GM21528 (cell line): ENCODE measurements around the gene KRTAP5-2.
"Not testable (repeated sequence)": the region's sequence is repeated elsewhere in the genome, so short reads cannot be mapped to it uniquely, and the experiment has no call there.

Experiments
- ATAC-seq: cut with Tn5 transposase; IDR thresholded peaks from one replicate; pipeline ENCODE4 v1.9.1; 2021; ENCODE audit warnings: mild to moderate bottlenecking, moderate library complexity; ENCODE audit not compliant: unreplicated experiment, low FRiP score

Gene KRTAP5-2, protein sequence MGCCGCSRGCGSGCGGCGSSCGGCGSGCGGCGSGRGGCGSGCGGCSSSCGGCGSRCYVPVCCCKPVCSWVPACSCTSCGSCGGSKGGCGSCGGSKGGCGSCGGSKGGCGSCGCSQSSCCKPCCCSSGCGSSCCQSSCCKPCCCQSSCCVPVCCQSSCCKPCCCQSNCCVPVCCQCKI

DNA sequence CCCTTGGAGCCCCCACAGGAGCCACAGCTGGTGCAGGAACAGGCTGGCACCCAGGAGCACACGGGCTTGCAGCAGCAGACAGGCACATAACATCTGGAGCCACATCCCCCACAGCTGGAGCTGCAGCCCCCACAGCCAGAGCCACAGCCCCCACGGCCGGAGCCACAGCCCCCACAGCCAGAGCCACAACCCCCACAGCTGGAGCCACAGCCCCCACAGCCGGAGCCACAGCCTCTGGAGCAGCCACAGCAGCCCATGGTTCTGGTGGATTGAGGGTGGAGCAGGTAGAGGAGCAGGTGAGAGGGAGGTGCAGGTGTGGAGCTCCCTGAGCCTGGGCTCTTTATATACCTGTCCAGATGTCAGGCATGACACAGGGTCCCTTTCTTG is at the start of gene KRTAP5-2:
Gene KRTAP5-2, minus strand, starts transcription at position 301 of the 387 bp plus-strand sequence. Its CDS starts 44 bp downstream, at position 257.
- no peak for ATAC-seq

DNA sequence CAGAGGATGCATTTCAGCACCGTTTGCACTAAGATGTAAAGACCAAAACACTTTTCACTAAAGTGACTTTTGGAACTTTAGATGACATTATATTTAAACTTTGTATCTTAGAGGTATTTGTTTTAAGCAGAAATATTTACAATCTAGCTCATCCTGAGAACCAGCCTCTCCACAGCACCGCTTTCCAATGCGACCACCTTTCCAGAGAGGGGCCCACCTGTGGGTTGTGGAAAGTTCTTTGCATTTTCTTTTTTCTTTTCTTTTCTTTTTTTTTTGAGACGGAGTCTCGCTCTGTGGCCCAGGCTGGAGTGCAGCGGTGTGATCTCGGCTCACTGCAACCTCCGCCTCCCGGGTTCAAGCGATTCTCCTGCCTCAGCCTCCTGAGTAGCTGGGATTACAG is 48.4 kb upstream of the KRTAP5-2 start:
- ATAC-seq = not testable (repeated sequence)

DNA sequence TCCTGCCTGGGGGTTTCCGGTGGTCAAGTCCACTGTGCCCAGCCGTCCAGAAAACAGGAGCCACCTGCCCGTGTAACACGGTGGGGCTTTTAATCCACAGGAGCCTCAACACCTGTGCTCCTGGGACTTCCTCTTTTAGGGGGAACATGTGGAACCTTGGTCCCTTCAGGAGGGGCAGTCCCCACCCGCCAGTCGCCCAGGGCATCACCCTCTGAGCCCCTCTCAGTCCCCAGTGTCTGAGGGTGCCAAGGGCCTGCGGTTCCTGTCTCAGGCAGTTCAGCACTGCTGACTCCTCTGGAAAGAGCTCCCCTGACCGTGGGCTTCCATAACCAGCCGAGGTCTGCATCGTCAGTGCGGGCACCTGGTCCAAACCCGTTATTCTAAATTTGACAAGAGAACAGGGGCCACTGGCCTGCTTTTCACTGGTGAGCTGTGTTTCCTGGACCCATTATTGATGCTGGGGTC is 47.3 kb upstream of the KRTAP5-2 start:
- no peak for ATAC-seq

DNA sequence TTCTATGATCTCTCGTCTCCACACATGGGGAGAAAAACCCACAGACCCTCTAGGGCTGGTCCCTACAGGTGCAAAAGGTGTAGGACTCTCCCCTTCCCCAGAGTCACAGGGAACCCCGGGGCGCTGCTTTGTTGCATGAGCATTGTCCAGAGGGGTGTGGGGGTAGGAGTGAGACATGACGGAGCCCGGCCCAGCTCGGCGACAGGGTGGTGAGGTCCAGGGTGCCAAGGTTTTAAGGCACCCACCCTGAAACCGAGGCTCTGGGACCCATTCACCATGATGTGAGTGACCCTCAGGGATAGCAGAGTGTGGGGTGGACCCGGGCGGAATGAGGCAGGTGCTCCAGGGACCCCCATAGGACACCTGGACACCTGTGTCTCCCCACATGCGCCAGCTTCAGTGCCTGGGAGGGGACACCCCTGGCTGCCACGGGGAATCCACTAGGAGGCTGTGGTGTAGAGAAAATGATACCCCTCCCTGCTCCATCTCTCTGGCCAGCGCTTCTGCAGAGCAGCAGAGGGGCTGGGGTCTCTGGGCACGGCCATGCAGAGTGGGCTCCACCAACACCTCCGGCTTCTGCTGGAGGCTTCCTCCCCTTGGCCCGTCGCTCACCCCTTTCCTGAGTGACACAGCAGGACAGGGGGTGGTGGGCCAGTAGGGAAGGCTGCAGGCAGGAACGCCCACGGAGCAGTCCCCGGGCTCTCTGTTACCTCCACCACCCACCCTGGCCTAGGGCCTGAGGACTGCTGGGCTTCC is 46.7 kb upstream of the KRTAP5-2 start:
- no peak for ATAC-seq

DNA sequence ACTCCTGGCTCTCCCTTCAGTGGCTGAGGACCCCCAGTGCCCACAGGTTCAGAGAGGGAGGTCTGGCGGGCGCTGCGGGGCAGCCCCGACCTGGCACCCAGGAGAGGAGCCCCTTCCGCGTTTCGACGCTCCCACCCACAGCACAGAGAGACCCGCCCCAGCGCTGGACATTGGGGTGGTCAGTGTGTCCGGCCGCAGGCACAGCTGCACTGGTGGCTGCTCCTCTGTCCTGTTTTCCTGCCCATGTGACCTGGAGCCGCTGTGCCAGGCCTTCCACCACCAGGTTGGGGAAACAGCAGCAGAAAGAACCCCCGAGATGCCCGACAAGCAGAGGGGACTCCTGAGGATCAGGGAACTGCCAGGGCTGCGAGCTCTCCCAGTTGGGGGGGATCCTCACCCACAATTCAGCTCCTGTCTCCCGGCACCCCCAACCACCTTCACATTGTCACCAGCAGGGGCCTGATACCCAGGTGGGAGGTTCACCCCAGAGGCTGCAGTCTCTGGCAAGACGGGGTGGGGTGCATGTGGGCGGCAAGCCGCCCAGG is 45.1 kb upstream of the KRTAP5-2 start:
- no peak for ATAC-seq

DNA sequence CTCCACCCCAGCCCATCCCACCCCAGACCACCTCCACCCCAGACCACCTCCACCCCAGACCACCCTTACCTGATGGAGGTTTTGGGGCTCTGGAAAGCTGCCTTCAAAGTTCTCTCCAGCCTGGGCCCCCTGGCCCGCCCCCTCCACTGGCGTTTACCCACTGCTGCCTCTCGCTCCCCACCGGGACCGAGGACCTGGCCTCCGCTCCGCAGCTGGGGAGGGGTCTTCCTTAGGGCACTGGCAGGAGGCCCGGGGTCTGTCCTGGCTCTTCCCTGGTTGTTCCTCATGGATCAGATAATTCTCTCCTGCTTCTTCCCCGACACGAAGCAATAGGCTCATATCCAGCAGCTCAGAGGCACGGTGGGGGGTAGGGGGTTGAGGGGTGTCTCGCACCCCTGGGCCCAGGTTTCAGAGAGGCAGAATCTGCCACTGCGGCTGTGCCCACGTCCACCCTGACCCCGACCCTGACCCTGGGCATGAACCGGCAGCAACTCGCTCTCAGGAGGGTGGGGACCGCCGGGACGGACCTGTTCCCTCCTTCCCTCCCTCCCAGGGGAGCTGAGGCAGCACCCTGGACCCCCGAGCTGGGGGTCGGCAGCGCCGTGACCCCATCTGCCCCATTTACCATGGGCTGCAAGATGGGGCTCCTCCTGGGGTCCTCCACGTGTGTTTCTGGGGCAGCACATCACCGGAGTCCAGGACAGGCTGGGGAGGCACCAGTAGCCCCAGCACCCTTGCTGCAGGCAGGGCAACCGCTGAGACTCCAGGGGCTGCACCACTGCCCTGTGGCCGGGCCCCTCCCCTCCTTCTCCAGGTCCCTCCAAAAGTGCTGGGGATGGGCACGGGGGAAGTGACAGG is 44.4 kb upstream of the KRTAP5-2 start:
- no peak for ATAC-seq

DNA sequence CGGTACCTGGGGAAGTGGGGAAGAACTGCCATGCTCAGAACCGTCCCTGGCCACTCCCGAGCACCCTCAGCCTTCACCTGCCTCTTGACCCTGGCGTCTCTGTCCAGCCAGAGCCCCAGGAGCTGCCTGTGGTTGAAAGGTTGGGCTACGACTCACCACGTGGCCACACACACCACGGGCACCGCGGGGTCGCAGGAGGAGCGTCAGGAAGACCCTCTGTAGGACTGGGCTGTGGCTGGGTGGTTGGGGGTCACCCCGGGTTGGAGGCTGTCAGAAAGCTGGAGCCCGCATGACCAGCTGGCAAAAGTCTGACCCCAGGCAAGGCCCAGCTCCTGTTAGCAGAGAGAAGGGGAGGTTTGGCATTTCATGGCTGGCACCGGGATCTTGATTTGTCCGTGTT is 43.0 kb upstream of the KRTAP5-2 start:
- ATAC-seq = no peak

DNA sequence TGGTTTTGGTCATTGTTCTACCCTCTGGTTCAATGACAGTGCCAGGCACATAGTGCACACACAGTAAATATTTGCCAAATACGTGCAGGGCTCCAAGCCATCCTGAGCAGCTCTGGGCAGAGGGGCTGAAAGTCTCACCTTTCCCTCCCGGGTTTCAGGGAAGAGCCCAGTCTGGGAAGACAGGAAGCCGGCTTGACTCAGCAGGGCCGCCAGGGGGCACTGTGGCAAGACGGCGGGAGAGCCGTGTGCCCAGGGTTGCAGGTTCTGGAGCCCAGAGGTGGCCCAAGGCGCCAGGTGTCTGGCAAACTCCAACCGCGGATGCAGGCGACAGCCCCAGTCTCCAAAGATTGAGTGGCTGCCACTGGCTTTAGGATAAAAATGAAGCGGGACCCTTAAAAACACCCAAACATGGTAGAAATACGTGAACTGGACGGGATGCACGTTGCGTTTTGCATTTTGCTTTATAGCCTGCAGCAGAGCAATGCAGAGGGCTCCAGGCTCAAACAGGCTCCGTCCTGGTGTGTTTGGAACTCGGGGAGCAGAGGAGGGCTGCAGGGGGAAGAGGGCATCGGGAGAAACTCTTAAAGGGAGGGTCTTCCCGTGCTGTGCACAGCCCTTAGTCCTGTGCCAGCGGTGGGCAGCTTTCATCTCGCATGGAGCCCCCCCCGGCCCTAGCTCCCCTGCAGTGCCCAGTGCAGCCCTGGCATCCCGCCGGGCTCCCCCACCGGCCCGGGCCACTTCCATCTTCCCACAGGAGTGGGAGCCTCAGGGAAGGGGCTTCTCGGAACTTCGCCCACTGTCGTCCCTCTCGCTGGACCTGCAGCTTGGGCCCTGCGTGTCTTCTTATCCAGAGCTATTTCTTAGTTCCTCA is 42.2 kb upstream of the KRTAP5-2 start:
- no peak for ATAC-seq

DNA sequence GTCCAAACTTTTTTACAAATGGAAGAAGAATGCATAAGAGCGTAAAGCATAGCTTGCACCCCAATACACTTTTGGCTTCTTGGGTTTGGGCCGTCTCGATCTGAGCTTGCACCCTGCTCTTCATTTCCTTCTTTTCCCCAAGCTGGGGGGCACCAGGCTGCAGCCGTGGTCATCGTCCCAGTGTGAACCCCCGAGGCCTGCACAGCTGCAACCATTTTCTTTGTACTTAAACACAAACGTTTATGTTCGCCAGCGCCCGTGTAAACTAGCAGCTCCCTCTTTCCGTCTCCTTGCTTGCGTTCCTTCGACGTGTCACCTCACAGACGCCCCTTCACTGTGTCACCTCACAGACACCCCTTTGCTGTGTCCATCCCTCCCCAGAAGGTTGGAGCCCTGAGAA is 41.6 kb upstream of the KRTAP5-2 start:
- ATAC-seq = no peak

DNA sequence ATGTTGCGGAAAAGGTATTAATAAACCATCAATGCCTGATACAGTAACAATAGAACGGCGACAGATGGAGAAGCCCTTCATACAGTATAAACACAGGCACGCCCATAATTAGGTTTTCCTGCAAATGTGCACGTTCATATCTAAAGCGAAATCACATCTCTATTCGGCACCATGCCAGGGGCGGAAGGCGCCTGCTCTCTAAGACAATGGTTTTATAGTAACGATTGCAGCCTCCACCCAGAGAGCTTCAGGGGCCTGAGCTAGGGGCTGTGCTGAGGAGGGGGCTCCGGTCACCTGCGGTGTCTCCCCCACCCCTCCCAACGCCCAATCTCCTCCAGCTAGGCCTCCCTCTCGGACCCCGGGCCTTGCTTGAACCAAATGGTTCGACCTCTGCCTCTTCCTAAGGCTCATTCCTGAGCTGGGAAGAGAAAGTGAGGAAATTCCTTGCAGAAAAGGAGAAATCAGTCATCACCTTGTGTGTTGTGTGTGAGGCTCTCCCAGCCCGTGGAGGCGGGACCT is 41.1 kb upstream of the KRTAP5-2 start:
- no peak for ATAC-seq

DNA sequence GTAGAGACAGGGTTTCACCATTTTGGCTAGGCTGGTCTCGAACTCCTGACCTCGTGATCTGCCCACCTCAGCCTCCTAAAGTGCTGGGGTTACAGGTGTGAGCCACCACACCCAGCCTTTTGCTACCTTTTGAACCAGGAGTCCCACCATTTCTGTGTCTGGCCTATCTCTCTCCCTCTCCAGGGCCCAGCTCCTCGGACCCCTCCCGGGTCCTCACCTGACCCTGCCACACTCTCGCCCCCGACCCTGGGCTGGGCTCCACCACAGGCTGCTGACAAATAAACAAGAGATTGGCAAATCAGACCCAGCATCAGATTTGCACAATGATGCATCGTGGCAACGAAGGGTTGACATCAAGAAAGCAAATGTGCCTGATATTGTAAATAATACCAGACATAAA is 40.2 kb upstream of the KRTAP5-2 start:
- no peak for ATAC-seq

DNA sequence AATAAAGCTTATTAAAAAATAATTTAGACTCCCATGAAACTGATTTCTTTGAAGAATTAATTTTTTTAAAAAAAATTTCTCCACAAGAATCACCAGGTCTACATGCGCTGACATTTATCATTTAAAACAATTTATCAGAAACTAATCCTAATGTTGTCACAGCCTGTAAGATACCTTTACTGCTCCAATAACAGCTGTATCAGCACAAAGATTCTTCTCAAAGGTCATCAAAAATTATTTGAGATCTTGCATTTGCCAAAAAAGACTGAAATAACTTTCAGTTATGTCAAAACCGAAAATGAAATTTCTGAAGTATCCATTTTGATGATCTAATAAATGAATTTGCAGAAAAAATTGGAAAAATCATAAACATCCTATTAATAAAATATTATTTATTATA is 39.5 kb upstream of the KRTAP5-2 start:
- ATAC-seq = no peak

DNA sequence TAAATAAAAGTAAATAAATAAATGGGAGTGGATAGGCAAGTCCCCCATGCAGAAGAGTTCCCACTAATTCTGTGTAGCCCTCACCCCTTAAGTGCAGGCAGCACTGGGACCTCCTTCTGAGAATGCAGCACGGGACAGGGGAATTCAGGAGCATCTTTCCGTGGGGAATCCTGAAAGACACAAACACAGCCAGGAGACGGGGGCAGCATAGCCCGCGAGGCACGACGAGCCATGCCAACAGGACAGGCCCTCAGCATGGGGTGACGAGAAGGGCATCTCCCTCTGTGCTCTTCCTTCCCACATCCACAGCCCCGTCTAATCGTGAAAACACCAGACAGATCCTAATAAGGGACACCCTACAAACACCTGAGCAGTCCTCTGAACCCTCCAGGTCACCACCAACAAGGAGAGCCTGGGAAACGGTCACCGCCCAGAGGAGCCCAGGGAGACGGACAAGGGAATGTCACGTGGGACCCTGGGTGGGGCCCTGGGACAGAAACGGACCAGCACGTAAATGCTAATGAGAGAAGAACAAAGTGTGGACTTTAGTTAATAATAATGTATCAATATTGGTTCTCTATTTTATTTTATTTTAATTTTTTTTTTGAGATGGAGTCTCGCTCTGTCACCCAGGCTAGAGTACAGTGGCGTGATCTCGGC is 38.3 kb upstream of the KRTAP5-2 start:
- ATAC-seq = no peak

DNA sequence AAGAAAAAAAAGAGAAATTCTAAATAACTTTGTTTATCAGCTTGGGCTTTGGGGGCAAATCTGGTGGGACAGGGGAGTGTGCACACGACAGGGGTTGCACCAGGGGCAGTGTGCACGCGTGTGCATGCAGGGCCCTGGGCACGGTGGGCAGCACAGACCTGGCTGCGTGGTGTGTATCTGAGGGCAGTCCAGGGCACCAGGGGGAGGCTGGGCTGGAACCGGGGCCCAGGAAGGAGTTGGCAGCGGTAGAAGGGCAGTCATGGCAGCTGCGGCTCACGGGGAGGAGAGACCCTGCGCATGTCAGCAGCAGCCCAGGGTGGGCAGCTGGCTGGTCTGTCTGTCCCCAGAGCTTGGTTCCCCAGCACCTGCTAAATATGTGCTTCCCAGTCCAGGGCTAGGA is 35.8 kb upstream of the KRTAP5-2 start:
- no peak for ATAC-seq

DNA sequence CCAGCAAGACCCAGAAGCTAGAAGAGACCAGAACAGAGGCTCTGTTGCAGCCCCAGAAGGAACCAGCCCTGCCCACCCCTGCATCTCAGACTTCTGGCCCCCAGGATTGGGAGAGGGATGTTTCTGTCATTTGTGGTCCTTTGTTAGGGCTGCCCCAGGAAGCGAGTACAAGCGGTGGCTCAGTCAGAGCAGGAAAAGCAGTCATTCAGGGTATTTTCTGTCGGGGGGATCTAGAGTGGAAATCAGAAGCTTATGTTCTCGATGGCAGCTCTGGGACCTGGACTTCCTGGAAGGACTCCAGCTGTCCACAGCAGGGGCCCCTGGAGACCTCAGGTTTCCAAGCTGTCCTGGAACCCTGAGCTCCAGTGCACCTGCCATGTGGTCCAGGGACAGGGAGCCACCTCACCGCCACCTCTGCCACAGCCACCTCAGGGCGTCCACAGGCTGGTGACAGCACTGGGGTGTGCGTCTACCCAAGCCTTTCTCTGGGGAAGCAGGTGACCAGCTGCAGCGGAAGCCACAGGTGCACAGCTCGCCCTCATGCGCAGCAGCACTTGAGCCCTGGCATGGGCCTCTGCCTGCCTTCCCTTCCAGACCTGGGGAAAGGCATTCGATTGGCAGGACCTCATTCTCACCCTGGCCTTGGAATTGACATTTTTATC is 34.1 kb upstream of the KRTAP5-2 start:
- no peak for ATAC-seq

DNA sequence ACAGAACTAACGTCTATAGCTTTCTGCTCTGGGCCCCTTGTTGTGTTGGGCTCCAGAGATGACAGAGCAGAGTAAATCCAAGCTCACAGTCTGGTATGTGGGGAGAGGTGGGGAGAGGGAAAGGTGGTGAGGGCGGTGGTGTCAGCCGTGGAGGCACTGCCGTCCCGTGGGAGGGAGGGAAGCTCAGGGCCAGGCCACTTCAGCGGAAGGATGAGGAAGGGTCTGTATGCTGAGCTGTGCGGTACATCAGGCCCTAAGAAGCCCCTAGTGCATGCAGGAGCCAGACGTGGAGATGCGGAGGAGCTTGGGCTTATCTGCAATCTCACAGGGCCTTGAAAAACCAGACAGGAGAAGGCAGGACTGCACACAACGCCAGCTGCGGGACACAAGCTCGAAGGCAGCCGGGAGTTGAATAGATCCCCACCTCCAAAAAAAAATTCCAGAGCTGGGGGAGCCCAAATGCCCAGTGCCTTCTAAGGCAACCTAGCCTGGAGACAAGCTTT is 33.0 kb upstream of the KRTAP5-2 start:
- ATAC-seq = no peak

DNA sequence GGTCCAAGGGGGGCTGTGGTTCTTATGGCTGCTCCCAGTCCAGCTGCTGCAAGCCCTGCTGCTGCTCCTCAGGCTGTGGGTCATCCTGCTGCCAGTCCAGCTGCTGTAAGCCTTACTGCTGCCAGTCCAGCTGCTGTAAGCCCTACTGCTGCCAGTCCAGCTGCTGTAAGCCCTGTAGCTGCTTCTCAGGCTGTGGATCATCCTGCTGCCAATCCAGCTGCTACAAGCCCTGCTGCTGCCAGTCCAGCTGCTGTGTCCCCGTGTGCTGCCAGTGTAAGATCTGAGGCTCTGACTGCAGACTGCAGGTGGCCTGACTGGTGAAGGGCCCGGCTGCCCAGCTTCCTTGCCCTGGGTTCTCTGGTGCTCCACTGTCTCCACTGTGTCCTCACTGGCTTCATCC is 32.2 kb upstream of the KRTAP5-2 start:
- no peak for ATAC-seq

DNA sequence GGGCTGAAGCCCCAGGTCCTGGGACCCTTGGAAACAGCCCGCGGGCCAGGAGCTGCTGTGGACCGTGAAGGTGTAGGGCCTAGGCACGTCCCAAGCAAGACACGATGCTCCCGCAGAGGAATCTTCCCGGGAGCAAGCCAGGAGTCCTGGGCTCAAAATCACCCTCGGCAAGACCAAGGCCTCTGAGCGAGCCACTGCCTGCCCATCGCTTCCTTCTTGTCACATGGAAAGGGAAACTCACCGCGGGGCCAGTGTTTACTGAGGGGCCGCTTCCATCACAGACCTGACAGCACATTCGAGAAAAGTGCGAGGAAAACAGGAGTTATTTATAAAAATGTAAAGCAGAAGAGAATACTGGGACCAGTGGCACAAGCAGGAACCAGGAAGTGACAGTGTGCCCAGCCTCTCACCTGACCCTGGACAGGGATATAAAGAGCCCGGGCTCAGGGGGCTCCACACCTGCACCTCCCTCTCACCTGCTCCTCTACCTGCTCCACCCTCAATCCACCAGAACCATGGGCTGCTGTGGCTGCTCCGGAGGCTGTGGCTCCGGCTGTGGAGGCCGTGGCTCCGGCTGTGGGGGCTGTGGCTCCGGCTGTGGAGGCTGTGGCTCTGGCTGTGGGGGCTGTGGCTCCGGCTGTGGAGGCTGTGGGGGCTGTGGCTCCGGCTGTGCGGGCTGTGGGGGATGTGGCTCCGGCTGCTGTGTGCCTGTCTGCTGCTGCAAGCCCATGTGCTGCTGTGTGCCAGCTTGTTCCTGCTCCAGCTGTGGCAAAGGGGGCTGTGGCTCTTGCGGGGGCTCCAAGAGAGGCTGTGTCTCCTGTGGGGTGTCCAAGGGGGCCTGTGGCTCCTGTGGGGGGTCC is 31.5 kb upstream of the KRTAP5-2 start, which contains the start of gene KRTAP5-5:
Gene KRTAP5-5, plus strand, starts transcription at position 450 of the 860 bp plus-strand sequence. Its CDS starts 66 bp downstream, at position 516.
- ATAC-seq = no peak
